Upper lobe of left lung (tissue), 4 donors: ENCODE measurements around the gene GPD1L.

Experiments
- EP300 ChIP-seq, 4 donors: sonication (generic); formaldehyde crosslinking; IDR thresholded peaks; one replicate each; pipeline ENCODE4 v1.5.1; 2017; ENCODE audit warnings: antibody characterized with exemption in 4 of 4, control low read depth in 2 of 4
- POLR2A ChIP-seq, 4 donors: fragments of 450-650 bp; IDR thresholded peaks; one replicate each; pipeline ENCODE4 v1.5.1; 2016 to 2017; ENCODE audit warnings: antibody characterized with exemption in 4 of 4, mild to moderate bottlenecking in 2 of 4
- POLR2AphosphoS5 ChIP-seq, 2 donors: sonication (generic); formaldehyde crosslinking; IDR thresholded peaks; one replicate each; pipeline ENCODE4 v1.5.1; 2017; ENCODE audit warnings: antibody characterized with exemption in 2 of 2
- TF ChIP-seq, protein P1 (sequence below), 6 experiments: fragments of 450-650 bp in 4 of 6; fragments of 200-600 bp in 2 of 6; sonication (generic) in 2 of 6; IDR thresholded peaks; one replicate each; pipeline ENCODE4 v1.5.1; 2016 to 2019; ENCODE audit warnings: antibody characterized with exemption in 6 of 6

DNA sequence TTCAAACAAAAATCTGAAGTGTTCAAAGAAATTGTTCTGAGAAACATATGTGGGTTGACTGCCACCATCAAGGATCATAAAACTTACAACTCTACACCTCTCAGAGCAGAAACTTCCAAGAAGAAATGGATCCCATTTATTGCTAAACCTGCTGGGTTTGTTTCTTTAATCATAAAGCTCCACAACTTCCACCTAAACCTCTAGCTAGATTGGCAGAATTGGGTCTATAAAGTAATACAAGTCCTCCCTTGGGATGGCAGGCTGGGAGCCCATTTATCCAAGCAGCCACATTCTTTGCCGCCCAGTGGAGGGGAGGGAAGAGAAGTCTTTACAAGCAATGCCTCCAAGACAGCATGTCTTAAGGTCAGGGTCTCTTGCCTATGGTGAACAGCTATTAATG lies 91.6 kb downstream of the GPD1L start:
- TF ChIP-seq, protein P1, sequence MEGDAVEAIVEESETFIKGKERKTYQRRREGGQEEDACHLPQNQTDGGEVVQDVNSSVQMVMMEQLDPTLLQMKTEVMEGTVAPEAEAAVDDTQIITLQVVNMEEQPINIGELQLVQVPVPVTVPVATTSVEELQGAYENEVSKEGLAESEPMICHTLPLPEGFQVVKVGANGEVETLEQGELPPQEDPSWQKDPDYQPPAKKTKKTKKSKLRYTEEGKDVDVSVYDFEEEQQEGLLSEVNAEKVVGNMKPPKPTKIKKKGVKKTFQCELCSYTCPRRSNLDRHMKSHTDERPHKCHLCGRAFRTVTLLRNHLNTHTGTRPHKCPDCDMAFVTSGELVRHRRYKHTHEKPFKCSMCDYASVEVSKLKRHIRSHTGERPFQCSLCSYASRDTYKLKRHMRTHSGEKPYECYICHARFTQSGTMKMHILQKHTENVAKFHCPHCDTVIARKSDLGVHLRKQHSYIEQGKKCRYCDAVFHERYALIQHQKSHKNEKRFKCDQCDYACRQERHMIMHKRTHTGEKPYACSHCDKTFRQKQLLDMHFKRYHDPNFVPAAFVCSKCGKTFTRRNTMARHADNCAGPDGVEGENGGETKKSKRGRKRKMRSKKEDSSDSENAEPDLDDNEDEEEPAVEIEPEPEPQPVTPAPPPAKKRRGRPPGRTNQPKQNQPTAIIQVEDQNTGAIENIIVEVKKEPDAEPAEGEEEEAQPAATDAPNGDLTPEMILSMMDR (IDR thresholded peaks at IDR 0.05) = no peak
- no peak for TF ChIP-seq POLR2AphosphoS5 (IDR thresholded peaks at IDR 0.05)
- TF ChIP-seq POLR2A (IDR thresholded peaks at IDR 0.05) = no peak
- TF ChIP-seq EP300 (IDR thresholded peaks at IDR 0.05) = no peak
